Measurements from ENCODE around the gene MYO5C. TPM values are rescaled to one million over a fixed set of nuclear protein-coding genes. Genes with fewer than 3 reads are reported as not detected.
A peak's percentile ranks its signal among the peaks of the same experiment; 100 is the strongest.
"Not testable (repeated sequence)": the region's sequence is repeated elsewhere in the genome, so short reads cannot be mapped to it uniquely, and the experiment has no call there.

MYO5C gene
- total and polyA plus RNA-seq, 4 experiments from 2014 or later, result 0.19 to 0.29 (median 0.29) TPM; not detected in 1

DNA sequence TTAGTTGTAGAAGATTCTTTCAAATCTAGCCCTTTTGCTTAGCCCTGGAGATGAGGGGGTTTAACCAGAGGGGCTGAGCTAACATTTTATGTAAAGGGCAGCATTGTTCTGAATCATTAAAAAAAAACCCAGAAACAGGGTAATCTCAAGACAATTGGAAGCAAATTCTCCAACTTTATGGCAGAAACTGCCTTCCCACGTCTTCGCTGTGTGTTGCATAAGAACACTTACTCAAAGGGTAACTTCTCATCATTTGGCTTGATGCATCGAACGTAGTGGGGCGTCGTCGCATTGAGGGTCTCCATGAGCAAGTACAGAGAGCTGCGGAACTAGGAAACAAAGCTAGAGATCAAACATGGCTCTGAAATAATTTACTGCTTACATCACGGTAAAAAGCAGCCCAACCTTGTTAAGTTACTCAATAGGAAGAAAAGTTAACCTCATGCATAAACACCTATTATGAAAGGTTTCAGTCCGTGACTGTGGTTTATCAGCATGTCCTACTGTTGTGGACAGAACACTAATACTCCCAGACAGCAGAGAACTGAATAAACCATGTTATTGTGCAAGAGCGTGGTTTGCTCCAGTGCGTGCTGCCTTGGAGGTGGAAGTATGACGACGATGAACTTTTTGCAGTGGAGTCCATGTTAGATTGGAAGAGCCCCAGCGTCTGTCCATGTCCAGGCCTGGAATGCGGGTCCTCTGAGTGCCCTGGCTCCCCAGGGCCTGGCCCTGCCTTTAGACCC, 48.7 kb downstream of the MYO5C start:
- Mint-ChIP-seq H3K4me1 (peaks cover 0 to 6% (median 1%) of the 10 kb centered on the region in 4 donors), H3K27me3 (peaks cover 0 to 1% of the 10 kb centered on the region in 2 donors), H3K9me3 (no peaks in the 10 kb centered on the region), H3K36me3 (no peaks in the 10 kb centered on the region), H3K4me3 (no peak overlapping the region), H3K27ac (no peak overlapping the region)
- Histone ChIP-seq H3K4me1 (ENCODE audit: insufficient read depth, low read length) (peaks cover 3% of the 10 kb centered on the region), H3K27me3 (ENCODE audit: insufficient read depth, low read length) (no peaks in the 10 kb centered on the region), H3K36me3 (ENCODE audit: insufficient read depth, low read length) (no peaks in the 10 kb centered on the region), H3K27ac (ENCODE audit: low read depth, low read length) (no peak overlapping the region), H3K9me3 (ENCODE audit: control insufficient read depth in 1 of 2, low read length in 2 of 2) (no peaks in the 10 kb centered on the region), H3K4me3 (ENCODE audit: low read length in 2 of 2) (no peak overlapping the region)
- ChIA-PET CTCF (ENCODE audit: partially characterized antibody) (interaction anchor here (0.9 to 1.2 kb wide), 3 partner anchors 10 to 19 kb away, joined by 3 to 4 read pairs (median 4); no protein-coding TSS in a partner anchor), POLR2A (ENCODE audit: partially characterized antibody) (no interaction called here)
- DNase-seq, result no peak
- intact Hi-C loops (cut with micrococcal nuclease), result no loop called here

DNA sequence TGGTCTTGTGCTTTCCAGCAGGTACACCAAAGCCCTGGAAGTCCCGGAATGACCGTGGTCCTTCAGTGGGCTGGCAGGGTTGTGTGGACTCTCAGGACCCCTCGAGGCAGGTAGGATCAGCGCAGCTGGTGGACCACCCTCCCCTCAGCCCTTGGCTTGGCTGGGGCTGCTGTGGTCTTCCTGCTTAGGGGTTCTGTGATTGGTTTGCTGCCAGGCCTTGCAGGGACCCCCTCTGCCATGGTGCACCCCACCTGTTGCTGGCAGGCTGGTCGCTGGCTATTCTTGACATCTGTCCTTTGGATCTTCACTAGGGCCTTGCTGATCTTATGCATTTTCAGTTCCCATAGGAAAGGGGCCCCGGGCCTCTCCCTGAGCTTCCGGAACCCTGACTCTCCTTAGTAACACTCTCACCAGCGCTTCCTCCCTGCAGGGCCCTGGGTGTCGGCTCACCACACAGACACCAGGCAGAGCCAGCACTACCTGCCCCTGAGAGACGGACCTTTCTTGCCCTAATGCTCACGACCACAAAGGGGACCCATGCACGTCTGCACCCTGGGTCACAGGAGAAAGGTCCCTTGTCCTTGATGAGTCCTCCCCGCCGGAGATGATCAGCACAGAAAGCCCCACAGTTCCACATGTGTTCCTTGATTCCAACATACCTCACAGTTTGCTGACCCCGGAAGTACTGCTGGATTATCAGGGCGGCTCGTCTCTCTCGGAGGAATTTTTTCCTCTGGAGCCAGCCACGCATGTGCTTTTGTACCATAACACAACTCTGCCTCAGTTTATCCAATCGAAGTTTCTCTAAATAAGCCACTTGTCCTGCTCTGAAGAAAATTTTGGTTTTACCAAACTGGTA, 51.7 kb downstream of the MYO5C start:
- POLR2A ChIA-PET (ENCODE audit: partially characterized antibody), result no interaction called here
- DNase-seq, result no peak
- H3K9me3 Mint-ChIP-seq, result no peaks in the 10 kb centered on the region
- peaks cover 0 to under 1% of the 10 kb centered on the region in 2 donors for H3K27me3 Mint-ChIP-seq
- no peak overlapping the region for H3K4me3 Mint-ChIP-seq
- intact Hi-C loops (cut with micrococcal nuclease), result no loop called here
- CTCF ChIA-PET (ENCODE audit: partially characterized antibody), result interaction anchor here (1.2 kb wide), 1 partner anchor 13 kb away, joined by 3 read pairs; no protein-coding TSS in a partner anchor
- no peaks in the 10 kb centered on the region for H3K9me3 ChIP-seq (ENCODE audit: control insufficient read depth in 1 of 2, low read length in 2 of 2)
- H3K36me3 ChIP-seq (ENCODE audit: insufficient read depth, low read length), result no peaks in the 10 kb centered on the region
- peaks cover 12% of the 10 kb centered on the region for H3K4me1 ChIP-seq (ENCODE audit: insufficient read depth, low read length)
- H3K27ac Mint-ChIP-seq, result peak overlapping the region in 1 of 7 donors; percentile 28
- H3K27me3 ChIP-seq (ENCODE audit: insufficient read depth, low read length), result no peaks in the 10 kb centered on the region
- H3K4me1 Mint-ChIP-seq, result peaks cover 6 to 17% (median 8%) of the 10 kb centered on the region in 4 donors
- no peaks in the 10 kb centered on the region for H3K36me3 Mint-ChIP-seq
- no peak overlapping the region for H3K4me3 ChIP-seq (ENCODE audit: low read length in 2 of 2)
- H3K27ac ChIP-seq (ENCODE audit: low read depth, low read length), result no peak overlapping the region

DNA sequence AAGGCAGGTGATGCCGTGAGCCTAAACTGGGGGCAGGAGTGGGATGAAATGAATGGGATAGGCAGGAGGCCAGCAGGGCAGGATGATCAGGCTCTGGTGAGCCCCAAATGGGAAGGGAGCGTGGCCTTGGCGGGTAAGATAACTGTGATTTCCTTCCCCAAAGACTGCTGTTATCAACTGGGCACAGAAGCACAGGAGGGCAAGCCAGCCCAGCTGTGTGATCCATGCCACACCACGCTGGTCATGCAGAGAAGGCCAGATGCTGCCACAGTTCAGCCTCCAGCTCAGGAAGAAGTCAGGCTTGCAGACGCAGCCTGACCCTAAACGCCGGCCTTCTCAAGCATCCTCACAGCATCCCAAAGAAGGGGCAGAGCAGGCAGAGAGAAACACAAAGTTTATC, 52.3 kb downstream of the MYO5C start:
- no peak overlapping the region for H3K4me3 ChIP-seq (ENCODE audit: low read length in 2 of 2)
- Mint-ChIP-seq H3K9me3 (no peaks in the 10 kb centered on the region), H3K36me3 (no peaks in the 10 kb centered on the region), H3K27me3 (no peaks in the 10 kb centered on the region), H3K27ac (no peak overlapping the region), H3K4me3 (no peak overlapping the region), H3K4me1 (peaks cover 6 to 17% (median 8%) of the 10 kb centered on the region in 4 donors)
- no peak overlapping the region for H3K27ac ChIP-seq (ENCODE audit: low read depth, low read length)
- POLR2A ChIA-PET (ENCODE audit: partially characterized antibody), result no interaction called here
- no peaks in the 10 kb centered on the region for H3K9me3 ChIP-seq (ENCODE audit: control insufficient read depth in 1 of 2, low read length in 2 of 2)
- peaks cover 12% of the 10 kb centered on the region for H3K4me1 ChIP-seq (ENCODE audit: insufficient read depth, low read length)
- H3K36me3 ChIP-seq (ENCODE audit: insufficient read depth, low read length), result no peaks in the 10 kb centered on the region
- no peaks in the 10 kb centered on the region for H3K27me3 ChIP-seq (ENCODE audit: insufficient read depth, low read length)
- intact Hi-C loops (cut with micrococcal nuclease), result no loop called here
- no peak for DNase-seq
- CTCF ChIA-PET (ENCODE audit: partially characterized antibody), result interaction anchor here (1.2 kb wide), 1 partner anchor 14 kb away, joined by 3 read pairs; no protein-coding TSS in a partner anchor

DNA sequence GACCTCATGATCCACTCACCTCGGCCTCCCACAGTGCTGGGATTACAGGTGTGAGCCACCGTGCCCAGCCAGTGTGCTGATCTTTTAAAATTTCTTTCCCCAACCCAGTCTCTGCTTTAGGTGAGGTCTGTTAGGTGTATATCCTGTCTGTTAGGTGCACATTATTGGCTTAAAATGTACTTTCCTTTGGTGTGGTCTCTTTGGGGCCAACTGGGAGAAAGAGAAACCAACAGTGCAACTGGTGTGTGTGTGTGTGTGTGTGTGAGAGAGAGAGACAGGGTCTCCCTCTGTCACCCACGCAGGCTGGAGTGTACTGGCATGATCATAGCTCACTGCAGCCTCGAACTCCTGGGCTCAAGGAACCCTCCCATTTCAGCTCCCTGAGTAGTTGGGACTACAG, 54.1 kb downstream of the MYO5C start:
- peak overlapping the region; percentile 15 to 88 (median 79) for H3K27ac Mint-ChIP-seq
- no peaks in the 10 kb centered on the region for H3K9me3 ChIP-seq (ENCODE audit: control insufficient read depth in 1 of 2, low read length in 2 of 2)
- intact Hi-C loops (cut with micrococcal nuclease), result no loop called here
- peak overlapping the region in 6 of 8 donors; percentile 43 to 63 (median 56) for H3K4me3 Mint-ChIP-seq
- H3K9me3 Mint-ChIP-seq, result no peaks in the 10 kb centered on the region
- ChIA-PET POLR2A (ENCODE audit: partially characterized antibody) (no interaction called here), CTCF (ENCODE audit: partially characterized antibody) (interaction anchor here (7.7 kb wide), 1 partner anchor 13 kb away, joined by 45 read pairs; no protein-coding TSS in a partner anchor)
- H3K27ac ChIP-seq (ENCODE audit: low read depth, low read length), result no peak overlapping the region
- no peak overlapping the region for H3K4me3 ChIP-seq (ENCODE audit: low read length in 2 of 2)
- H3K27me3 ChIP-seq (ENCODE audit: insufficient read depth, low read length), result no peaks in the 10 kb centered on the region
- peak in 4 of 5 donors; percentile 12 to 52 (median 40) for DNase-seq
- H3K36me3 Mint-ChIP-seq, result no peaks in the 10 kb centered on the region
- no peaks in the 10 kb centered on the region for H3K36me3 ChIP-seq (ENCODE audit: insufficient read depth, low read length)
- no peaks in the 10 kb centered on the region for H3K27me3 Mint-ChIP-seq
- H3K4me1 Mint-ChIP-seq, result peaks cover 6 to 17% (median 8%) of the 10 kb centered on the region in 4 donors
- peaks cover 12% of the 10 kb centered on the region for H3K4me1 ChIP-seq (ENCODE audit: insufficient read depth, low read length)

DNA sequence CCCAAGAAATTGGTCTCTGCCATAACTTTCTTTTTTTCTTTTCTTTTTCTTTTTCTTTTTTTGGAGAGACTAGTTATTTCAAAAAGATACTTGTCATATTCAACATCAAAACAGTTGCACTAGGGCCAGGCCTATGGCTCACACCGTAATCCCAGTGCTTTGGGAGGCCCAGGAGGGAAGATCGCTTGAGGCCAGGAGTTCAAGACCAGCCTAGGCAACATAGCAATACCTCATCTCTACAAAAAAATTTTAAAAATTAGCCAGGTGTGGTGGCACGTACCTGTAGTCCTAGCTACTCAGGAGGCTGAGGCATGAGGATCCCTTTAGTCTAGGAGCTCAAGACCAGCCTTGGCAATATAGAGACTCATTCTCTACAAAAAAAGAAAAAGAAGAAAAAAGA, 55.4 kb downstream of the MYO5C start:
- Mint-ChIP-seq H3K36me3 (no peaks in the 10 kb centered on the region), H3K9me3 (no peaks in the 10 kb centered on the region), H3K27ac (no peak overlapping the region), H3K27me3 (no peaks in the 10 kb centered on the region), H3K4me3 (no peak overlapping the region), H3K4me1 (peaks cover 10 to 27% (median 14%) of the 10 kb centered on the region in 4 donors)
- H3K27me3 ChIP-seq (ENCODE audit: insufficient read depth, low read length), result no peaks in the 10 kb centered on the region
- peaks cover 22% of the 10 kb centered on the region for H3K4me1 ChIP-seq (ENCODE audit: insufficient read depth, low read length)
- H3K9me3 ChIP-seq (ENCODE audit: control insufficient read depth in 1 of 2, low read length in 2 of 2), result no peaks in the 10 kb centered on the region
- CTCF ChIA-PET (ENCODE audit: partially characterized antibody), result interaction anchor here (1.1 to 7.7 kb wide), 3 partner anchors 12 to 17 kb away, joined by 3 to 45 read pairs (median 5); no protein-coding TSS in a partner anchor
- intact Hi-C loops (cut with micrococcal nuclease), result no loop called here
- H3K27ac ChIP-seq (ENCODE audit: low read depth, low read length), result no peak overlapping the region
- POLR2A ChIA-PET (ENCODE audit: partially characterized antibody), result no interaction called here
- no peaks in the 10 kb centered on the region for H3K36me3 ChIP-seq (ENCODE audit: insufficient read depth, low read length)
- DNase-seq, result no peak
- no peak overlapping the region for H3K4me3 ChIP-seq (ENCODE audit: low read length in 2 of 2)

DNA sequence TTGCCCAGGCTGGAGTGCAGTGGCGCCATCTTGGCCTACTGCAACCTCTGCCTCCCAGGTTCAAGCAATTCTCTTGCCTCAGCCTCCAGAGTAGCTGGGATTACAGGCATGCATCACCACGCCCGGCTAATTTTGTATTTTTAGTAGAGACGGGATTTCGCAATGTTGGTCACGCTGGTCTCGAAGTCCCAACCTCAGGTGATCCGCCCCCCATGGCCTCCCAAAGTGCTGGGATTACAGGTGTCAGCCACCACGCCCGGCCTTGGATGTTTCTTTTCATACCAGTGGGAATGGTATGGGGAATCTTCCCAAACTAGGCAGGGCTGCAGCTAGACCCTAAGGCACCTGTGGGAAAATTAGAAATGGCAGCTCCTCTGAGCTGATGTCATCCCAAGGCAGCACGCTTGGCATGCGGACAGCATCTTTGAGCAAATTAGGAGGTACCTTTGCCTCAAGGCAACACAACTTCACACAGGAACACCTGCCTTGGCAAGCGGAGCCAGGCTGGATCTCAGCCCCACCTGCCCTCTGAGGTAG, 56.5 kb downstream of the MYO5C start:
- H3K4me3 Mint-ChIP-seq; H3K27ac ChIP-seq (ENCODE audit: low read depth, low read length); H3K36me3 Mint-ChIP-seq; intact Hi-C loops (cut with micrococcal nuclease); H3K4me3 ChIP-seq (ENCODE audit: low read length in 2 of 2); H3K27ac Mint-ChIP-seq; H3K9me3 Mint-ChIP-seq; DNase-seq; H3K27me3 ChIP-seq (ENCODE audit: insufficient read depth, low read length); H3K27me3 Mint-ChIP-seq; H3K9me3 ChIP-seq (ENCODE audit: control insufficient read depth in 1 of 2, low read length in 2 of 2); POLR2A ChIA-PET (ENCODE audit: partially characterized antibody); H3K36me3 ChIP-seq (ENCODE audit: insufficient read depth, low read length): not testable (repeated sequence)
- peaks cover 16 to 38% (median 23%) of the 10 kb centered on the region in 4 donors for H3K4me1 Mint-ChIP-seq
- H3K4me1 ChIP-seq (ENCODE audit: insufficient read depth, low read length), result peaks cover 33% of the 10 kb centered on the region
- CTCF ChIA-PET (ENCODE audit: partially characterized antibody), result interaction anchor here (0.9 to 7.7 kb wide), 3 partner anchors 11 to 31 kb away, joined by 3 to 45 read pairs (median 3); no protein-coding TSS in a partner anchor

DNA sequence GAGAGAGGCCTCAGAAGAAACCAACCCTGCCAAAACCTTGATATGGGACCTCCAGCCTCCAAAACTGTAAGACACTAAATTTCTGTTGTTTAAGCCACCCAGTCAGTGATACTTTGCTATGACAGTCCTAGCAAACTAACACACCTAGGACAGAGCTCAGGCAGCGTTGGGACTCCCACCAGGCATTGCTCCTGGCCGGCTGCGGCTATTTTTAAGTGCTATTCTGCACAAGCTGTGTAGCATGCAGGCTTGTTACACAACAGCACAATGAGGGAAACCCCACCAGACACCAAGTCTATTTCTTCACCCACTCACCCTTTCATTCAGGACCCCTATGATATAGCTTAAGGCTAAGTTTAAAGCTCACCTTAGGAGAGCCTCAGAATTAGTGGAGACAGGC, 57.5 kb downstream of the MYO5C start:
- CTCF ChIA-PET (ENCODE audit: partially characterized antibody), result interaction anchor here (0.9 to 7.7 kb wide), 2 partner anchors 10 to 30 kb away, joined by 3 to 45 read pairs; no protein-coding TSS in a partner anchor

More for the DNA sequence above, 57.5 kb downstream of the MYO5C start:
- no peak for DNase-seq
- intact Hi-C loops (cut with micrococcal nuclease), result no loop called here
- no peak overlapping the region for H3K4me3 ChIP-seq (ENCODE audit: low read length in 2 of 2)
- Mint-ChIP-seq H3K4me3 (no peak overlapping the region), H3K9me3 (no peaks in the 10 kb centered on the region), H3K27me3 (no peaks in the 10 kb centered on the region), H3K27ac (no peak overlapping the region), H3K36me3 (no peaks in the 10 kb centered on the region), H3K4me1 (peaks cover 18 to 47% (median 31%) of the 10 kb centered on the region in 4 donors)
- H3K27ac ChIP-seq (ENCODE audit: low read depth, low read length), result no peak overlapping the region
- no peaks in the 10 kb centered on the region for H3K27me3 ChIP-seq (ENCODE audit: insufficient read depth, low read length)
- H3K4me1 ChIP-seq (ENCODE audit: insufficient read depth, low read length), result peaks cover 42% of the 10 kb centered on the region
- no peaks in the 10 kb centered on the region for H3K9me3 ChIP-seq (ENCODE audit: control insufficient read depth in 1 of 2, low read length in 2 of 2)
- POLR2A ChIA-PET (ENCODE audit: partially characterized antibody), result no interaction called here
- no peaks in the 10 kb centered on the region for H3K36me3 ChIP-seq (ENCODE audit: insufficient read depth, low read length)
